Activated CD4-positive, alpha-beta T cell treated with anti-CD3 and anti-CD28 coated beads for 24 hours (primary cell): ENCODE results near the gene IL17REL.
"Not testable (repeated sequence)": the region's sequence is repeated elsewhere in the genome, so short reads cannot be mapped to it uniquely, and the experiment has no call there.

Experiments
- DNase-seq, 2 donors: peaks; one replicate each; pipeline ENCODE4 v3.0.0-alpha.2; 2020; ENCODE audit warnings: low read depth in 2 of 2

IL17REL gene

GRCh38 chr22:49945042-49945794, 67.3 kb downstream of the IL17REL start:
- DNase-seq: not testable (repeated sequence)
